Activated CD4-positive, alpha-beta memory T cell treated with anti-CD3 and anti-CD28 coated beads for 36 hours (primary cell): ENCODE results near the gene PBX4. TPM values are rescaled to one million over a fixed set of nuclear protein-coding genes. Genes with fewer than 3 reads are reported as not detected.

Experiments
- CTCF ChIA-PET: fragments of 350-600 bp; sonication (Branson Sonifier 250); formaldehyde crosslinking; loops from one replicate; lab custom pipeline; 2021; ENCODE audit warnings: antibody characterized with exemption, inconsistent platforms; lab: Charles Lee
- POLR2A ChIA-PET: fragments of 350-600 bp; sonication (Branson Sonifier 250); formaldehyde crosslinking; loops from one replicate; lab custom pipeline; 2021; ENCODE audit warnings: antibody characterized with exemption; lab: Charles Lee
- DNase-seq: peaks from one replicate; pipeline ENCODE4 v3.0.0-alpha.2; 2020
- H3K27ac Mint-ChIP-seq: one replicate; pipeline ENCODE4 v1.8.0; 2021; ENCODE audit warnings: mixed read lengths
- H3K27me3 Mint-ChIP-seq: one replicate; pipeline ENCODE4 v1.8.0; 2021; ENCODE audit warnings: mixed read lengths
- H3K36me3 Mint-ChIP-seq: one replicate; pipeline ENCODE4 v1.8.0; 2021; ENCODE audit warnings: mixed read lengths
- H3K4me1 Mint-ChIP-seq: one replicate; pipeline ENCODE4 v1.8.0; 2021; ENCODE audit warnings: low read depth, mixed read lengths
- H3K4me3 Mint-ChIP-seq: one replicate; pipeline ENCODE4 v1.8.0; 2021; ENCODE audit warnings: mild to moderate bottlenecking, mixed read lengths
- H3K9me3 Mint-ChIP-seq: one replicate; pipeline ENCODE4 v1.8.0; 2021; ENCODE audit warnings: mixed read lengths
- intact Hi-C: fragments of 100-400 bp; cut with micrococcal nuclease; formaldehyde crosslinking; loops from one replicate; pipeline ENCODE4 v1.15.1; 2023
- total RNA-seq, 2 experiments: library from RNA; stranded (reverse); gene quantifications; one replicate each; pipeline ENCODE4 v1.2.3, GENCODE V29; 2021

PBX4 gene
- total RNA-seq, 2 experiments from 2014 or later: 44.9 to 45.7 TPM

- ChIA-PET POLR2A (no interaction called here), CTCF (interaction anchor here (1.5 kb wide), 1 partner anchor 116 kb away, joined by 9 read pairs; the partner anchor contains the start of gene GMIP)
- no peak overlapping the region for H3K27ac Mint-ChIP-seq
- no peak for DNase-seq
- H3K36me3 Mint-ChIP-seq: peaks cover 9% of the 10 kb centered on the region
- H3K9me3 Mint-ChIP-seq: no peaks in the 10 kb centered on the region
- intact Hi-C loops: no loop called here
- H3K4me1 Mint-ChIP-seq: peaks cover 9% of the 10 kb centered on the region
- no peaks in the 10 kb centered on the region for H3K27me3 Mint-ChIP-seq
- no peak overlapping the region for H3K4me3 Mint-ChIP-seq
Measured at GRCh38 chr19:19527674-19528625, 90.5 kb downstream of the PBX4 start.

GRCh38 chr19:19527371-19527656, 91.2 kb downstream of the PBX4 start:
- ChIA-PET POLR2A (no interaction called here), CTCF (no interaction called here)

GRCh38 chr19:19526581-19527370, 91.7 kb downstream of the PBX4 start:
- Mint-ChIP-seq H3K4me3 (no peak overlapping the region), H3K36me3 (peaks cover 11% of the 10 kb centered on the region), H3K9me3 (no peaks in the 10 kb centered on the region), H3K27me3 (no peaks in the 10 kb centered on the region), H3K4me1 (peaks cover 6% of the 10 kb centered on the region), H3K27ac (no peak overlapping the region)
- CTCF ChIA-PET: no interaction called here
- DNase-seq: no peak
- POLR2A ChIA-PET: no interaction called here
- intact Hi-C loops: no loop called here

More at GRCh38 chr19:19527371-19527656, 91.2 kb downstream of the PBX4 start:
- peaks cover 10% of the 10 kb centered on the region for H3K4me1 Mint-ChIP-seq
- DNase-seq: no peak
- H3K27ac Mint-ChIP-seq: no peak overlapping the region
- peaks cover 13% of the 10 kb centered on the region for H3K36me3 Mint-ChIP-seq
- H3K4me3 Mint-ChIP-seq: no peak overlapping the region
- no peaks in the 10 kb centered on the region for H3K9me3 Mint-ChIP-seq
- no peaks in the 10 kb centered on the region for H3K27me3 Mint-ChIP-seq
- intact Hi-C loops: no loop called here

- H3K36me3 Mint-ChIP-seq: peaks cover 14% of the 10 kb centered on the region
- peaks cover 10% of the 10 kb centered on the region for H3K4me1 Mint-ChIP-seq
- intact Hi-C loops: no loop called here
- H3K9me3 Mint-ChIP-seq: no peaks in the 10 kb centered on the region
- DNase-seq: no peak
- H3K27me3 Mint-ChIP-seq: no peaks in the 10 kb centered on the region
- no peak overlapping the region for H3K4me3 Mint-ChIP-seq
- POLR2A ChIA-PET: no interaction called here
- no peak overlapping the region for H3K27ac Mint-ChIP-seq
- CTCF ChIA-PET: interaction anchor here (1.5 kb wide), 1 partner anchor 118 kb away, joined by 5 read pairs; the partner anchor contains the start of gene GMIP
Measured at GRCh38 chr19:19525611-19526380, 92.7 kb downstream of the PBX4 start.

- Mint-ChIP-seq H3K27me3 (no peaks in the 10 kb centered on the region), H3K36me3 (peaks cover 24% of the 10 kb centered on the region), H3K4me3 (no peak overlapping the region), H3K9me3 (no peaks in the 10 kb centered on the region), H3K4me1 (peaks cover 22% of the 10 kb centered on the region), H3K27ac (no peak overlapping the region)
- DNase-seq: no peak
- intact Hi-C loops: no loop called here
- ChIA-PET CTCF (interaction anchor here (1.5 kb wide), 1 partner anchor 120 kb away, joined by 5 read pairs; the partner anchor contains the start of gene GMIP), POLR2A (no interaction called here)
Measured at GRCh38 chr19:19524053-19524452, 94.4 kb downstream of the PBX4 start.

- intact Hi-C loops: no loop called here
- H3K4me3 Mint-ChIP-seq: no peak overlapping the region
- CTCF ChIA-PET: interaction anchor here (1.3 kb wide), 1 partner anchor 8 kb away, joined by 5 read pairs; no protein-coding TSS in a partner anchor
- H3K4me1 Mint-ChIP-seq: peaks cover 23% of the 10 kb centered on the region
- no peaks in the 10 kb centered on the region for H3K9me3 Mint-ChIP-seq
- H3K36me3 Mint-ChIP-seq: peaks cover 25% of the 10 kb centered on the region
- DNase-seq: no peak
- no peaks in the 10 kb centered on the region for H3K27me3 Mint-ChIP-seq
- POLR2A ChIA-PET: no interaction called here
- H3K27ac Mint-ChIP-seq: no peak overlapping the region
Measured at GRCh38 chr19:19523177-19523576, 95.3 kb downstream of the PBX4 start.

GRCh38 chr19:19520989-19521388, 97.5 kb downstream of the PBX4 start:
- Mint-ChIP-seq H3K9me3 (no peaks in the 10 kb centered on the region), H3K36me3 (peaks cover 26% of the 10 kb centered on the region), H3K4me1 (peaks cover 36% of the 10 kb centered on the region), H3K27ac (no peak overlapping the region), H3K27me3 (no peaks in the 10 kb centered on the region), H3K4me3 (no peak overlapping the region)
- ChIA-PET CTCF (interaction anchor here (0.9 kb wide), 1 partner anchor 30 kb away, joined by 3 read pairs; no protein-coding TSS in a partner anchor), POLR2A (no interaction called here)
- no peak for DNase-seq
- intact Hi-C loops: no loop called here

- no peak for DNase-seq
- intact Hi-C loops: loop anchor here (2.0 kb wide), 1 partner anchor 26 kb away; no protein-coding TSS in a partner anchor
- H3K9me3 Mint-ChIP-seq: no peaks in the 10 kb centered on the region
Measured at GRCh38 chr19:19517235-19517619, 101.3 kb downstream of the PBX4 start.

GRCh38 chr19:19515642-19516519, 102.6 kb downstream of the PBX4 start, which contains the start of gene NDUFA13:
TSS of gene NDUFA13 (plus strand) at chr19:19516225. CDS start at chr19:19516239, 14 bp downstream.
- DNase-seq: peak; percentile 97
- Mint-ChIP-seq H3K27ac (peak within 1 kb of the TSS; percentile 94), H3K36me3 (peaks cover 21% of the 10 kb centered on the region), H3K4me3 (peak within 1 kb of the TSS; percentile 94), H3K27me3 (no peaks in the 10 kb centered on the region), H3K9me3 (no peaks in the 10 kb centered on the region), H3K4me1 (peaks cover 27% of the 10 kb centered on the region)
- intact Hi-C loops: loop anchor here (2.0 kb wide), 1 partner anchor 25 kb away; no protein-coding TSS in a partner anchor
- ChIA-PET CTCF (interaction anchor here (0.6 to 2.6 kb wide), 7 partner anchors 16 to 151 kb away, joined by 3 to 20 read pairs (median 4); no protein-coding TSS in a partner anchor), POLR2A (interaction anchor here (0.6 to 1.6 kb wide), 8 partner anchors 13 to 451 kb away, joined by 3 to 8 read pairs (median 4); no protein-coding TSS in a partner anchor)

More at GRCh38 chr19:19517235-19517619, 101.3 kb downstream of the PBX4 start:
- POLR2A ChIA-PET: interaction anchor here (0.9 kb wide), 1 partner anchor 28 kb away, joined by 4 read pairs; no protein-coding TSS in a partner anchor
- no peaks in the 10 kb centered on the region for H3K27me3 Mint-ChIP-seq
- peaks cover 24% of the 10 kb centered on the region for H3K36me3 Mint-ChIP-seq
- peak overlapping the region; percentile 94 for H3K27ac Mint-ChIP-seq
- CTCF ChIA-PET: interaction anchor here (1.1 to 2.6 kb wide), 3 partner anchors 15 to 127 kb away, joined by 4 to 20 read pairs (median 9); partner anchors contain the start of gene GMIP
- peak overlapping the region; percentile 94 for H3K4me3 Mint-ChIP-seq
- peaks cover 30% of the 10 kb centered on the region for H3K4me1 Mint-ChIP-seq

GRCh38 chr19:19514881-19515641, 103.4 kb downstream of the PBX4 start, which contains the start of gene TSSK6:
TSS of gene TSSK6 (minus strand) at chr19:19515548. CDS start at chr19:19515427, 121 bp downstream.
- CTCF ChIA-PET: interaction anchor here (0.8 to 2.6 kb wide), 6 partner anchors 17 to 150 kb away, joined by 3 to 20 read pairs (median 6); no protein-coding TSS in a partner anchor
- DNase-seq: no peak
- H3K27me3 Mint-ChIP-seq: no peaks in the 10 kb centered on the region
- H3K9me3 Mint-ChIP-seq: no peaks in the 10 kb centered on the region
- intact Hi-C loops: no loop called here
- peaks cover 15% of the 10 kb centered on the region for H3K36me3 Mint-ChIP-seq
- peaks cover 21% of the 10 kb centered on the region for H3K4me1 Mint-ChIP-seq
- POLR2A ChIA-PET: interaction anchor here (0.7 to 1.6 kb wide), 5 partner anchors 14 to 151 kb away, joined by 3 to 8 read pairs (median 4); no protein-coding TSS in a partner anchor
- peak within 1 kb of the TSS; percentile 94 for H3K4me3 Mint-ChIP-seq
- peak within 1 kb of the TSS; percentile 94 for H3K27ac Mint-ChIP-seq
